Tibial artery (tissue), 4 donors: ENCODE data around the gene FOXQ1.

Experiments used
- DNase-seq, 2 donors: peaks; one replicate each; pipeline ENCODE4 v3.0.0-alpha.2; 2019
- H3K27ac ChIP-seq, 2 donors: fragments of 200-600 bp; sonication (generic) in 1 of 2; 1 replicate in 1 of 2; 2 replicates in 1 of 2; pipeline ENCODE4 v1.5.1; 2018 to 2019; ENCODE audit warnings: mild to moderate bottlenecking in 1 of 2
- H3K27me3 ChIP-seq, 2 donors: fragments of 200-600 bp; sonication (generic) in 1 of 2; one replicate each; pipeline versions ENCODE4 v1.5.1 to v1.6.0; 2016 to 2019
- H3K36me3 ChIP-seq, 3 donors: fragments of 200-600 bp; sonication (generic) in 2 of 3; one replicate each; pipeline ENCODE4 v1.5.1; 2016 to 2019; ENCODE audit warnings: mild to moderate bottlenecking in 2 of 3
- H3K4me1 ChIP-seq, 4 donors: fragments of 200-600 bp; sonication (generic) in 2 of 4; 1 replicate in 3 of 4; 2 replicates in 1 of 4; pipeline ENCODE4 v1.5.1; 2016 to 2019
- H3K4me3 ChIP-seq, 2 donors: fragments of 200-600 bp; sonication (generic) in 1 of 2; 1 replicate in 1 of 2; 2 replicates in 1 of 2; pipeline ENCODE4 v1.5.1; 2018 to 2019; ENCODE audit warnings: mild to moderate bottlenecking in 2 of 2
- H3K9me3 ChIP-seq, 3 donors: fragments of 200-600 bp; sonication (generic) in 1 of 3; one replicate each; pipeline ENCODE4 v1.5.1; 2016 to 2019
- intact Hi-C: fragments of 100-400 bp; cut with DNase I; formaldehyde crosslinking; loops from one replicate; pipeline ENCODE4 v1.15.0; 2023; ENCODE audit warnings: low total_unique reads
- TF ChIP-seq, protein P1 (sequence below), 2 experiments: fragments of 200-600 bp in 1 of 2; fragments of 450-650 bp in 1 of 2; IDR thresholded peaks; one replicate each; pipeline ENCODE4 v1.5.1; 2017 to 2019; ENCODE audit warnings: antibody characterized with exemption in 2 of 2, mild to moderate bottlenecking in 1 of 2, moderate library complexity in 1 of 2

The FOXQ1 gene

DNA sequence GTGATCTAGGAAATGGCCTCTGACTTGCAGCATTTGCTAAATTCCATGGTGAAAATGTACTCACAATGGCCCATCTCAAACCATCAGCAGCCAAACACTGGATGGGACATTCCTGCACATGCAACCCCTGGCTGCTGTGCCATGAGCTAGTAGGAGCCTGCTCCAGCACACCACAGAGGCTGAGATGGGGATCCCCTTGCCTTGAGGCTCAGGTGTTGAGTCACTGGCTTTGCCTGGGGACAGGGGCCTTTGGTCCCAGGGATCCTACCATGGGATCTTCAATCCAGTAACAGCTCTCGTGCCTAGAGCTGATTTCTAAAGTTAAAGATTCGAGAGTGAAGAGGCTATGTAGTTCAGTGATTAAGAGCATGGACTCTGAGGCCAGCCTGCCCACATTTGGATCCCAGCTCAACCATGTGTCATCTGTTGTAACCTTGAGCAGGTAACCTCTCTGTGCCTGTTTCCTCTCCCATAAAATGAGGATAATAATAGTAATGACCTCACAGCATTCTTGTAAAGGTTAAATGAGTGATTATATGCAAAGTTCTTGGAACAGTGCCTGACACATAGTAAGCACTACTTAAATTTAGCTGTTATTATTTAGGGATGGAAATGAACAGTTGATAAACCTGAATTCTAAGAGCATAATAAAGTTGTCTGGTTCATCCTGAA lies 16.4 kb downstream of the FOXQ1 start:
- no peaks in the 10 kb centered on the region for H3K4me1 ChIP-seq
- no peaks in the 10 kb centered on the region for H3K36me3 ChIP-seq
- intact Hi-C loops: no loop called here
- no peak overlapping the region for H3K27ac ChIP-seq
- peaks cover 0 to 6% (median 5%) of the 10 kb centered on the region in 3 donors for H3K9me3 ChIP-seq
- H3K27me3 ChIP-seq: peaks cover 0 to 28% of the 10 kb centered on the region in 2 donors
- H3K4me3 ChIP-seq: no peak overlapping the region
- TF ChIP-seq, protein P1, sequence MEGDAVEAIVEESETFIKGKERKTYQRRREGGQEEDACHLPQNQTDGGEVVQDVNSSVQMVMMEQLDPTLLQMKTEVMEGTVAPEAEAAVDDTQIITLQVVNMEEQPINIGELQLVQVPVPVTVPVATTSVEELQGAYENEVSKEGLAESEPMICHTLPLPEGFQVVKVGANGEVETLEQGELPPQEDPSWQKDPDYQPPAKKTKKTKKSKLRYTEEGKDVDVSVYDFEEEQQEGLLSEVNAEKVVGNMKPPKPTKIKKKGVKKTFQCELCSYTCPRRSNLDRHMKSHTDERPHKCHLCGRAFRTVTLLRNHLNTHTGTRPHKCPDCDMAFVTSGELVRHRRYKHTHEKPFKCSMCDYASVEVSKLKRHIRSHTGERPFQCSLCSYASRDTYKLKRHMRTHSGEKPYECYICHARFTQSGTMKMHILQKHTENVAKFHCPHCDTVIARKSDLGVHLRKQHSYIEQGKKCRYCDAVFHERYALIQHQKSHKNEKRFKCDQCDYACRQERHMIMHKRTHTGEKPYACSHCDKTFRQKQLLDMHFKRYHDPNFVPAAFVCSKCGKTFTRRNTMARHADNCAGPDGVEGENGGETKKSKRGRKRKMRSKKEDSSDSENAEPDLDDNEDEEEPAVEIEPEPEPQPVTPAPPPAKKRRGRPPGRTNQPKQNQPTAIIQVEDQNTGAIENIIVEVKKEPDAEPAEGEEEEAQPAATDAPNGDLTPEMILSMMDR (IDR thresholded peaks at IDR 0.05): no peak
- DNase-seq: no peak

DNA sequence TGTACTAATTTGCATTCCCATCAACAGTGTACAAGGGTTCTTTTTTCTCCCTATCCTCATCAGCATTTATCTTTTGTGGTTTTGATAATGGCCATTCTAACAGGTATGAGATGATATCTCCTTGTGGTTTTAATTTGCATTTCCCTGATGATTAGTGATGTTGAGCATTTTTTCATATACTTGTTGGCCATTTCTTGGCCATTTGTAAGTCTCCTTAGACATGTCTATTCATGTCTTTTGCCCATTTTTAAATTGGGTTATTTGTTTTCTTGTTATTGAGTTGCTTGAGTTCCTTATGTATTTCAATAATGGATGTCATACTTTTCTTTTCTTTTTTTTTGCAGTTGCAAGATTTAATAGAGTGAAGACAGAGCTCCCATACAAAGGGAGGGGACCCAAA lies 17.8 kb downstream of the FOXQ1 start:
- intact Hi-C loops: no loop called here
- no peaks in the 10 kb centered on the region for H3K4me1 ChIP-seq
- H3K27me3 ChIP-seq: peaks cover 0 to 17% of the 10 kb centered on the region in 2 donors
- no peaks in the 10 kb centered on the region for H3K36me3 ChIP-seq
- H3K9me3 ChIP-seq: peaks cover 0 to 6% (median 5%) of the 10 kb centered on the region in 3 donors
- H3K27ac ChIP-seq: no peak overlapping the region
- TF ChIP-seq, protein P1 (IDR thresholded peaks at IDR 0.05): no peak
- no peak overlapping the region for H3K4me3 ChIP-seq
- no peak for DNase-seq

DNA sequence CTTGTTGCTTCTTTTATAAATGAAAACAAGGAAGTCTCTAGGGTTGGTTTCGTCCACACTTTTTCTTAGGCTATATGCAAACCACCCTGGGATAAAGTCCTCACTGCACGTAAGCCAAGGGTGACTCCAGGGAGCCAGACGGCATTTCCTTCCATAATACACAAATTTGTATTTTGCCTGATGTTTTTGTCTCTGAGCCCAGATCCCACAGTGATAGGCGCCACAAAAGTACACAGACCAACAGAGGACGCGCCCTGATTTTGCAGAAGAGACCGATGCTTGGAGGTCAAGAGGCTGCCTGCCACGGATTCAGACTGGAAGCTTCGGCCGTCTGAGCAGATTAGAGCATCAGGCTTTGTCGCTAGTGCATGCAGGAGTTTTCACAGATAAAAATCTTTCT lies 22.8 kb downstream of the FOXQ1 start:
- H3K4me3 ChIP-seq: no peak overlapping the region
- H3K27ac ChIP-seq: no peak overlapping the region
- H3K4me1 ChIP-seq: no peaks in the 10 kb centered on the region
- TF ChIP-seq, protein P1 (IDR thresholded peaks at IDR 0.05): no peak
- DNase-seq: no peak
- intact Hi-C loops: no loop called here
- peaks cover 0 to 6% (median 0%) of the 10 kb centered on the region in 3 donors for H3K9me3 ChIP-seq
- H3K36me3 ChIP-seq: no peaks in the 10 kb centered on the region
- peaks cover 0 to 12% of the 10 kb centered on the region in 2 donors for H3K27me3 ChIP-seq

DNA sequence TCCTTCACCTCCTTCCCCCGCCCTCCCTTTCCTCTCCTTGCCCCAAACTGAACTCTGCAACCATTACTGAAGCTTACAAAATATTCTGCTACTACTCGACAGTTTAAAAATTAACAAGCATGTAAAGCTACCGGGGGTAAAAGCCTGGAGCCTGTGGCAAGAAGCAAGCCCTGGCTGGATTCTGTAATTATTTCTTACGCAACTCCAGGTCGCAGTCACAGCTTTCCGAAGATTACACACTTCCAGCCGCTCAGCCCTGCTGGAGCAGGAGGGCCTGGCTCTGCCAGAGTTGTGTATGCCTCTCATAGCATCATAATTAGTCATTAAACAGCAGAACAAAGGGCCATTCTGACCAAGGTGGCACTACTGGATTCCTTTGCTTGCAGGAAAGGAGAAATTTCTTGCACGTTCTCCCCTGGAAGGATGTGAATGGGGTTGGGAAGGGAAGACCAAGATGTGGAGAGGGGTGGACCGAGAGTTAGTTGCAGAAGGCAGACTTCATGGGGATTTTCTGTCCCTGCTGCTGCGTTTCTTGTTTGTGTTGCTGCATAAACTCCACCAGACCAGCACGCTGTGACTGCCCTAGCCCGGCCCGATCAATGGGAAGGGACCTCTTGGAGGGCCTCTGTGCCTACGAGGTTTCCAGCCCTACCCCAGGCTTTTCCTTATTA lies 23.6 kb downstream of the FOXQ1 start:
- no peak for DNase-seq
- Histone ChIP-seq H3K27me3 (peaks cover 0 to 18% of the 10 kb centered on the region in 2 donors), H3K9me3 (peaks cover 0 to 1% (median 0%) of the 10 kb centered on the region in 3 donors), H3K27ac (no peak overlapping the region), H3K4me1 (no peaks in the 10 kb centered on the region), H3K4me3 (no peak overlapping the region), H3K36me3 (no peaks in the 10 kb centered on the region)
- intact Hi-C loops: no loop called here
- TF ChIP-seq, protein P1 (IDR thresholded peaks at IDR 0.05): no peak

DNA sequence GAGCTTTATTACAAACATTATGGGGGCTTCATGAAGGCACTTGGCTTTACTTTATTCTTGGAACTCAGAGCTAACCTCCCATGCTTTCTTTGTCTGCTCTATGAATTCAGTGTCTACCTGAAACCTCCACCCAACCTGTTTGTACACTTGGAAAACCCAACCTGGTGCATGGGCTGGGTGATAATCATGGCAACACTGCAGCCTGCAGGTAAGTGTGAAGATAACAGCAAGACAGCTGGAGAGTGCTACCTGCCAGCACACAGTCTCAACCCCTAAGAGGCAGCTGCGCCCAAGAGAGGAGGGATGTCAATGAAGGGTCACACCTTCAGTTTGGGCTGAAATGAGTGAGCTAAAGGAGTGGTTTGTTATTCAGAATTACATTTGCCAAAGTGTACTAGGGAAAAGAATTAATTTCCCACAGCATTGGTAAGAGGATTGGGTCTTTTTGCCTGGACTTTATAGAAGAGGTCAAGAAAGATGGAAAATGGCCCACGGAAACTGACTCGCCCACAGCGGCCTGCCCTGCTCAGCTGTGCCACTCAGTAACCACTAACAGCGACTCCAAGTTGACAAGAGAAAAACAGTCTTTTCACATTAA lies 24.4 kb downstream of the FOXQ1 start:
- Histone ChIP-seq H3K27ac (no peak overlapping the region), H3K27me3 (peaks cover 0 to 18% of the 10 kb centered on the region in 2 donors), H3K9me3 (no peaks in the 10 kb centered on the region), H3K4me1 (no peaks in the 10 kb centered on the region), H3K4me3 (no peak overlapping the region), H3K36me3 (no peaks in the 10 kb centered on the region)
- TF ChIP-seq, protein P1 (IDR thresholded peaks at IDR 0.05): no peak
- DNase-seq: no peak
- intact Hi-C loops: no loop called here
